H1 (cell line): ENCODE results near the gene ATXN3. TPM values are rescaled to one million over a fixed set of nuclear protein-coding genes. Genes with fewer than 3 reads are reported as not detected.

Source experiments
- BACH1 ChIP-seq: IDR thresholded peaks from 2 replicates; pipeline ENCODE4 v1.6.1; 2012; ENCODE audit warnings: low read length, improper control_type of control experiment
- CTCF ChIP-seq, 3 experiments: IDR thresholded peaks; 1 replicate in 2 of 3; 2 replicates in 1 of 3; pipeline versions ENCODE4 v1.5.1 to v1.6.1; 2011; ENCODE audit warnings: low read length in 3 of 3, mild to moderate bottlenecking in 3 of 3, inconsistent platforms in 2 of 3, low read depth in 1 of 3, moderate library complexity in 1 of 3; ENCODE audit not compliant: insufficient read depth in 1 of 3; ENCODE audit errors: control extremely low read depth in 1 of 3
- E2F6 ChIP-seq: IDR thresholded peaks from 2 replicates; pipeline ENCODE4 v1.6.1; 2012; ENCODE audit warnings: inconsistent platforms
- EGR1 ChIP-seq: IDR thresholded peaks from 2 replicates; pipeline ENCODE4 v1.6.1; 2011; ENCODE audit warnings: low read depth, low read length, borderline replicate concordance
- EP300 ChIP-seq, 2 experiments: IDR thresholded peaks; 1 replicate in 1 of 2; 2 replicates in 1 of 2; pipeline ENCODE4 v1.6.1; 2011 to 2012; ENCODE audit warnings: low read depth in 2 of 2, low read length in 2 of 2, mild to moderate bottlenecking in 2 of 2, borderline replicate concordance in 1 of 2, inconsistent platforms in 1 of 2, moderate library complexity in 1 of 2
- GABPA ChIP-seq: IDR thresholded peaks from 2 replicates; pipeline ENCODE4 v1.6.1; 2011; ENCODE audit warnings: mild to moderate bottlenecking, low read length, moderate library complexity, borderline replicate concordance; ENCODE audit not compliant: insufficient read depth
- JUND ChIP-seq: IDR thresholded peaks from 2 replicates; pipeline ENCODE4 v1.6.1; 2011; ENCODE audit warnings: mild to moderate bottlenecking, improper control_type of control experiment, low read length
- MAX ChIP-seq: IDR thresholded peaks from 2 replicates; pipeline ENCODE4 v1.6.1; 2012; ENCODE audit warnings: inconsistent platforms
- NRF1 ChIP-seq: IDR thresholded peaks from 2 replicates; pipeline ENCODE4 v1.6.1; 2011; ENCODE audit warnings: mild to moderate bottlenecking, low read depth, low read length, improper control_type of control experiment
- RAD21 ChIP-seq, 2 experiments: IDR thresholded peaks in 1 of 2; conservative IDR thresholded peaks in 1 of 2; 2 replicates each; pipeline ENCODE4 v1.6.1; 2011; ENCODE audit warnings: low read depth in 2 of 2, low read length in 2 of 2, improper control_type of control experiment in 1 of 2, inconsistent platforms in 1 of 2, mild to moderate bottlenecking in 1 of 2, moderate library complexity in 1 of 2
- SIRT6 ChIP-seq: IDR thresholded peaks from one replicate; pipeline ENCODE4 v1.7.1; 2012; ENCODE audit warnings: low read length, inconsistent platforms
- TCF12 ChIP-seq: IDR thresholded peaks from 2 replicates; pipeline ENCODE4 v1.6.1; 2011; ENCODE audit warnings: low read depth, mild to moderate bottlenecking, low read length
- YY1 ChIP-seq: IDR thresholded peaks from 2 replicates; pipeline ENCODE4 v1.6.1; 2011; ENCODE audit warnings: low read depth, mild to moderate bottlenecking, low read length
- ZNF274 ChIP-seq: IDR thresholded peaks from 2 replicates; pipeline ENCODE4 v1.7.0; 2012; ENCODE audit warnings: low read length, borderline replicate concordance; ENCODE audit errors: extremely low read depth
- polyA plus RNA-seq, 7 experiments: library from polyadenylated mRNA; depleted of rRNA in 3 of 7; stranded (reverse) in 5 of 7; unstranded in 2 of 7; fragments of >200 nt in 5 of 7; fragments of 200-250 nt in 2 of 7; gene quantifications; 1 replicate in 5 of 7; 2 replicates in 1 of 7; 4 replicates in 1 of 7; pipeline versions ENCODE4 v1.2.1 to v1.2.3, GENCODE V29; 2011 to 2013; ENCODE audit warnings: missing spikeins in 2 of 7, mixed read lengths in 2 of 7
- total RNA-seq: library from RNA; stranded (reverse); fragmentation: NEBNext Ultra II Directional; extraction: Animal tissue kit (Norgen Biotek cat#: 25700); gene quantifications from 2 replicates; pipeline ENCODE4 v1.2.1, GENCODE V29; 2021
- TF ChIP-seq, protein P1 (sequence below): IDR thresholded peaks from 2 replicates; pipeline ENCODE4 v1.6.1; 2011; ENCODE audit warnings: low read length, improper control_type of control experiment

ATXN3 gene
- total and polyA plus RNA-seq, 2 of the 8 experiments (the other 6 are each of a cell fraction or from before 2014, with no cell fraction given): 8.8 to 37.2 TPM

- no peak for TF ChIP-seq E2F6
- TF ChIP-seq YY1: peak; percentile 98
- no peak for TF ChIP-seq BACH1
- no peak; the same call in none of the 2 replicates for TF ChIP-seq MAX
- TF ChIP-seq NRF1: no peak
- TF ChIP-seq, protein P1, sequence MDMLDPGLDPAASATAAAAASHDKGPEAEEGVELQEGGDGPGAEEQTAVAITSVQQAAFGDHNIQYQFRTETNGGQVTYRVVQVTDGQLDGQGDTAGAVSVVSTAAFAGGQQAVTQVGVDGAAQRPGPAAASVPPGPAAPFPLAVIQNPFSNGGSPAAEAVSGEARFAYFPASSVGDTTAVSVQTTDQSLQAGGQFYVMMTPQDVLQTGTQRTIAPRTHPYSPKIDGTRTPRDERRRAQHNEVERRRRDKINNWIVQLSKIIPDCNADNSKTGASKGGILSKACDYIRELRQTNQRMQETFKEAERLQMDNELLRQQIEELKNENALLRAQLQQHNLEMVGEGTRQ: 0 out of 2 replicates have a peak, but pooled peaks have one; percentile 40
- TF ChIP-seq EP300 (IDR thresholded peaks at IDR 0.05; ENCODE audit: borderline replicate concordance in 1 of 2, low read depth in 2 of 2, low read length in 2 of 2): peak in 1 of 2 experiments; percentile 98; a peak in 2 of 3 replicates
- TF ChIP-seq RAD21 (IDR thresholded peaks at IDR 0.05 in 1 of 2, conservative IDR thresholded peaks at IDR 0.05 in 1 of 2; ENCODE audit: low read depth in 2 of 2, low read length in 2 of 2): no peak
- no peak for TF ChIP-seq CTCF (IDR thresholded peaks at IDR 0.05; ENCODE audit: control extremely low read depth in 1 of 3, insufficient read depth in 1 of 3, low read depth in 1 of 3, low read length in 3 of 3)
- TF ChIP-seq EGR1: peak; percentile 41
- no peak for TF ChIP-seq TCF12
- peak; percentile 95 for TF ChIP-seq JUND
- TF ChIP-seq SIRT6: no peak
- no peak for TF ChIP-seq ZNF274
- no peak for TF ChIP-seq GABPA
These were observed 15.4 kb upstream of the ATXN3 start, which contains the start of the genes CPSF2 and NDUFB1 (continued) for GRCh38 chr14:92121670-92122350.
